DMS53 treated with DMSO at 0.1 percent for 48 hours (cell line): Measurements from ENCODE around the gene LRRC47.
"Not testable (repeated sequence)": the region's sequence is repeated elsewhere in the genome, so short reads cannot be mapped to it uniquely, and the experiment has no call there.

Source experiments
- DNase-seq: peaks from one replicate; lab custom pipeline; 2025; ENCODE audit not compliant: unreplicated experiment; lab: John Stamatoyannopoulos, UW

Gene LRRC47

DNA sequence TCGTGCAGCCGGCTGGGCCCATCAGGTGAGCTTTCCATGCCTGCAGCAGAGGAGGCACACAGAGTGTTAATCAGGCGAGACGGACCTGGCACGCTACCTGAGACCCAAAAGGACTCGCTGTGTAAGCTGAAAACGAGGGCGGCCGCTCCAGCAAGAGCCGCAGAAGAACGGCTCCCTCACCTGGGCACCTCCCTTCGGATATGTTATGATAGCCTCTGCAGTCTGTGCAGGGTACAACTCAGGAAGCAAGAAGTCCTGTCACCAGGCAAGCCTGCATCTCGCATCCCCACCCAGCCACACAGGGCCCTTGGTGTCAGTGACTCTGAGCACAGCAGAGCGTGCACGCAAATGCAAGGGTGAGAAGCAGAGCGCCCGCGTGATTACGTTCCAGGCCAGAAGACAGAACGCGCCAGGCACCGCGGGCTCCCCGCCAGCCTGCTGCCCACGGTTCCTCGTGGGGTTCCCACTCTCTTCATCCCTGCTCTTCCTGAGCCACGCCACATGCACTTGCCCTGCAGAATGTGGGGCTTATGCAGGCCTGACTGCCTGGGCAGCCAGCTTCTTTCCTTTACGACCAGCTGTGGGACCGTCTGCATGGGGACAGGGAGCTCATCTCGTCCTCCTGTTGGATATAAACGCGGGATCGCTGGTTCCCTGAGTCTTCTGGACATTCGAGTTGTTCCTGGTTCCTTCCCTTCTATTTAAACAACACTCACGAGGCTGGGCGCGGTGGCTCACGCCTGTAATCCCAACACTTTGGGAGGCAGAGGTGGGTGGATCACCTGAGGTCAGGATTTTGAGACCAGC, 20.2 kb upstream of the LRRC47 start:
- no peak for DNase-seq

DNA sequence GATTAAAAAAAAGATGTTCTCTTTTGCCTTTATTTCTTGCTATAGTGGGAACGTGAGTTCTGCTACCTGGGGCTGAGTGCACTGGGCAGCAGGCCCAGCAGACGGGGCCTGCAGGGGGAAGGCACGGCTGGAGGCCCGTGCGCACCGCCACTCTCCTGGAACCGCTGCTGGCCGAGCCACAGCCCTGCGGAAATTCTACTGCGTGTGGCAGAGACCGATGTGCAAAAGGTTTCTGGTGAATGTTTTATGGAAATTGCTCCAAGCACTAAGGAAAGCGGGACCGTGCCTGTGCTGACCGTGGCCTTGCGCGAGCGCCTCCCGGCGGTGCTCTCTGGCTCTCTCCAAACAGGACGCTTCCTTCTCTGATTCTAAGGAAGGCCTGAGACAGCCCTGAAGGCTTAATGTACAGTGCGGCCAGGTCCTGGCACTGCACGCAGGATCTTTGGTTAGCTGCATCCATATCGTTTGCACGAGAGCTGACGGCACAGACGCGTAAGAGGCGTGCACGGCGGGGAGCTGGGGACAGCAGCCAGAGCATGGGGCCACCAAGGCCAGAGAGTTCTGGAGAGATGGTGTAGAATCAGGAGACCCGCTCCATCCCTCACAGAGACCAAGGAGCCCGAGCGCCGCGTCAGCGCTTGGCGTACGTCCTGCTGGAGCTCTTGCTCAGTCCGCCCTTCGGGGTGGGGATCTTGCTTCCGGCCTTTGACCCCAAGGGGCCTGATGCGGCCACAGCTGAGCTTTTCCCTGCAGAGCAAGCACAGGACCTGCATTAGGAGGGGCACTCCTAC, 18.7 kb upstream of the LRRC47 start:
- DNase-seq = no peak

DNA sequence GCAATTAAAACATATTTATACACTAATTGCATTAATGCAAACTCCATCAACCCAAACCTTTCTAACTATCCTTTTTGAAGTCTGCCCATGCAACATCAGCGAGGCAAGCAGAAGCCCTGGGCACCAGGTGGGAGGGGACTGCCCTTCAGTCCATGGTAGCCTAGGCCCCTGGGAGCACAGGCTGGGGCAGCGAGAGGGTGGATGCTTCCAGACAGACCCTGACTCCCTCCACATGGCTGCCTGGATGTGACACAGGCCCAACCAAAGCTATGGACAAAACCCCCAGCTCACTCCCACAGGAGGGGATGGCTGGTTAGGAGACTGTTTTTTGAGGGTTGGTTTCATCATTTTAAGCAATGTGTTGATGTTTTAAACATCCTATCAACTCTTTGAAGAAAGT, 17.8 kb upstream of the LRRC47 start:
- no peak for DNase-seq

DNA sequence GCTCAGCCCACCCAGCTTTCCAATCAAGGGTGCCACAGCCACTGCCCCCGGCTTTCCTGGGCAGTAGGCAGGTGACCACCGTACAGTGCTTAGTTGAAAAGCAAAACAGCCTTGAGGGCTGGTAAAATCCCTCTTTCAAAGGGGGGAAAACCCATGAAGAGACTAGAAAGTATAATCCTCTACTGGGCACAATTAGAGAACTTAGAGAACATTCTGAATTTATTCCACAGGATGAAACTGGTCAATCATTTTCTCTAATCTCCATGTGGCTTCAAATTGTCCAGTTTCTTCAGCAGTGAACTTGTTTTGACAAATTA, 15.3 kb upstream of the LRRC47 start:
- no peak for DNase-seq

DNA sequence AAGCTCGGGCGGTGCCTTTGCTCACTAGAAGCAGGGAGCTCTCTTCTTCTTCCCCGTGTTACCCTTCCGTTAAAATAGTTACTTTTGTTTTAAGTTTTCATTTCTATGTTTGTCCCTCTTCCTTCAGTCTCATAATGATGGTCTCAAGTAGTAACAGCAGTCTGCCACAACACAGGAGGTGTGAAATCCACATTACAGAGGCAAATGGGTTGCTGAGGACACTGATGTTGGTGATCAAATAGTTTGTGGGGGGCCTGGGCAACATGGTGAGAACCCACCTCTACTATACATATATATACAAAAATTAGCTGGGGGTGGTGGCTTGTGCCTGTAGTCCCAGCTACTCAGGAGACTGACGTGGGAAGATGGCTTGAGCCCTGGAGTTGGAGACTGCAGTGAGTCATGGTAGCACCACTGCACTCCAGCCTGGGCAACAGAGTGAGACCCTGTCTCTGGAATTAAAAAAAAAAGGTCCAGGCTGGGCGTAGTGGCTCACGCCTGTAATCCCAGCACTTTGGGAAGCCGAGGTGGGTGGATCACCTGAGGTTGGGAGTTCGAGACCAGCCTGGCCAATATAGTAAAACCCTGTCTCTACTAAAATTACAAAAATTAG, 14.0 kb upstream of the LRRC47 start:
- not testable (repeated sequence) for DNase-seq

DNA sequence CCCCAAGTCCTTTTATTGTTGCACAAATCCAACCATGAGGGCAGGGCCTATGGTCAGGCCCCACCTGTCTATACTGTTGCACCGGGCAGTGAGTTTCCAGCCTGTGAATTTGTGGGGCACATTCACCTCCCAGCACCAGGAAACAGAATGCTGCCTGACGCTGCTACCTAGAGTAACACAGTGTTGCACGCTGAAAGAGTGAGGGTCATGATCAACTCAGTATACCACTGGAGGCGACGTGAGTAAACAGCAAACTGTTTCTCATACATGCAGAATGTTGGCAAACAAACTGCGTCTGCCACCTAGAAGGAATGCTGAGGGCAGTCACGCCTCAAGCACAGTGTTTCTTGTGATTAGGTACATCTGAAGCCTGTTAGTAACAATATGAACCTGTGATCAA, 13.4 kb upstream of the LRRC47 start:
- DNase-seq = no peak

DNA sequence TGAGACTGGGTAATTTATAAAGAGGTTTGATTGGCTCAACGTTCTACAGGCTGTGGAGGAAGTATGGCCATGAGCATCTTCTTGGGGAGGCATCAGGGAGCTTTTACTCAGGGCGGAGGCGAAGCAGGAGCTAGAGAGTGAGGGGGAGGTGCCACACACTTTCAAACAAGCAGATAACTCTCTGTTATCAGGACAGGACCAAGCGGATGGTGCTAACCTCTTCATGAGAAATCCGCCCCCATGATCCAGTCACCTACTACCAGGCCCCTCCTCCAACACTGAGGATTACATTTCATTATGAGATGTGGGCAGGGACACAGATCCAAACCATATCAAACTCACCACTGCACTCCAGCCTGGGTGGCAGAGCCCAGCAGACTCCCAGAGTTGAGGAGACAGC, 11.5 kb upstream of the LRRC47 start:
- no peak for DNase-seq

DNA sequence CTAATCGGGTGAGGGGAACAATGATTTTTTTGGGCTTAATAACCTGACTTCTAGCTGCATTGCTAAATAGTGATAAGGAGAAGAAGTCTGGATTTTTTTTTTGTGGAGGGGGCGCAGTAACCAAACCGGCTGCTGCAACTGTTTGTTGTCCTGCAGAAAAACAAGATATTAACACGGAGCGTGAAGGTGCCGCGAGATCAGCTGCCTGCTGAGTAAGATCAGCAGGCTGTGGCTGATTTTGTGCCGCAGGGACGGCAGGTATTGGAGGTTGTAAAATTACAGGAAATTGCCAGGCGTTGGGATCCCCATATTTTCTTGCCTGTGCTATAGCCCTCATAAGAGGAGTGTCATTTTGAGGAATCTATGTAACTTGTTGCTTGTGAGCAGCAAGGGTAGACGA, 8.7 kb upstream of the LRRC47 start:
- DNase-seq = no peak

DNA sequence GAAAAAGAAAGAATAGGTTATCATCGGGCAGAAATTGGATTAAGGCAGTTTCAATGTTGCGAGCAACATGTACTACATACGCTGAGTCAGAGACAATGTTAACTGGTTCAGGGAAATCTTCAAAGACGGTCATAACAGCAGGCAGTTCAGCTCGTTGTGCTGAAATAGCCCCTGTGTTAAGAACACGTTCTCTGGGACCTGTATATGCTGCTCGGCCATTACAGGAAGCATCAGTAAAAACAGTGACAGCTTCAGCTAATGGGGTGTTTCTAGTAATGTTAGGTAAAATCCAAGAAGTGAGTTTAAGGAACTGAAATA, 8.3 kb upstream of the LRRC47 start:
- not testable (repeated sequence) for DNase-seq

DNA sequence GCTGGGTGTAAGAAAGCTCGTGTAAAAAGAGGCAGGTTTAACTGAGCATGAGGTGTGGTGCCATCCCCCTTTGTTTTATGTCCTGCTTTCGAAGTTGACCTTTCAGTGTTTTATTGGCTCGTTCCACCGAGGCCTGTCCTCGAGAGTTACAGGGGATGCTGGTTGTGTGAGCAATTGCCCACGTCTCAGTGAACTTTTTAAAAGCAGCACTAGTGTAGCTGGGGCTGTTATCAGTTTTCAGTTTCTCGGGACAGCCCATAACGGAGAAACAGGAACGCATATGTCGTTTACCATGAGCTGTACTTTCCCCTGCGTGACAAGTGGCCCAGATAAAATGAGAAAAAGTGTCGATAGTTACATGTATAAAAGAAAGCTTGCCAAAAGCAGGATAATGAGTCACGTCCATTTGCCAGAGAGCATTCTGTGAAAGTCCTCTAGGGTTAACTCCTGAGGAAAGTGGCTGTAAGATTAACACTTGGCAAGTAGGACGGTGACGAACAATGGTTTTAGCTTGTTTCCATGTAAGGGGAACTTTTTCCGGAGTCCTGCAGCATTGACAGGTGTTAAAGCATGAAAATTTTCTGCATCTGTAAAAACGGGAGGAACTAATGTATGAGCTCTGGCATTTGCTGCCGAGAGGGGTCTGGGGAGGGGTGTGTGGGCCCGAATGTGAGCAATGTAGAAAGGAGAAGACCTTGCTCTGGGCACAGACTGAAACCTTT, 7.8 kb upstream of the LRRC47 start:
- DNase-seq = no peak

DNA sequence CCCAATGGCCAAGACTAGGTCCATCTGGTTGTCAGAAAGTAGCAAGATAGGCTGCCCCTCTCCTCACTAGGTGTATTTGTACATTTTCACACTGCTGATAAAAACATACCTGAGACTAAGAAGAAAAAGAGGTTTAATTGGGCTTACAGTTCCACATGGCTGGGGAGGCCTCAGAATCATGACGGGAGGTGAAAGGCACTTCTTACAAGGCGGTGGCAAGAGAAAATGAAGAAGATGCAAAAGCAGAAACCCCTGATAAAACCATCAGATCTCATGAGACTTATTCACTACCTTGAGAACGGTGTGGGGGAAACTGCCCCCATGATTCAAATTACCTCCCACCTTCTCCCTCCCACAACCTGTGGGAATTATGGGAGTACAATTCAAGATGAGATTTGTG, 4.5 kb upstream of the LRRC47 start:
- DNase-seq = not testable (repeated sequence)

DNA sequence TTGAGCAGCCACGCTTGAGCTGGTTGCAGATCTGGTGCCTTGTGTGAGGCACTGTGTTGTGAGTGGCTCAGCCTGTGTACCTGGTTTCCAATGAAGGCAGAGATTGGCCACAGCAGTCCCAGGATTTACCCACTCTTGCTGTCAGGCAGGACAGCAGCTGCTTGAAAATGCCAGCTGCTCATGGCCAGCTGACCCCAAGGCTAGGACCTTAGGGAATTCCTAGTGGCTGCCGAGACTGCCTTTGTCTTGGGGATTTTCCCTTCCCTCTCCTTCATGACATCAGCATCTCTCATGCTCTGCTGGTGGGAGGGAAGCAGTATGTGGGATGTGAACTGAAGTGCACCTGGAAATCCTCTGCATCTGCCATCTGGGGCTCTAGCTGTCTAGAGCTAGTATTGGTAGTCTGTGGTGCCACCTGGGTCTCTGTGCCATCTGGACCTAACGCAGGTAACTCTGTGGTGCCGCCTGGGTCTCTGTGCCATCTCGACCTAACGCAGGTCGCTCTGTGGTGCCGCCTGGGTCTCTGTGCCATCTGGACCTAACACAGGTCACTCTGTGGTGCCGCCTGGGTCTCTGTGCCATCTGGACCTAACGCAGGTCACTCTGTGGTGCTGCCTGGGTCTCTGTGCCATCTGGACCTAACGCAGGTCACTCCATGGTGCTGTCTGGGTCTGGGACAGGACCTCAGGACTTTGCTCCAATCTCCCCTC, 3.8 kb upstream of the LRRC47 start:
- DNase-seq = no peak

DNA sequence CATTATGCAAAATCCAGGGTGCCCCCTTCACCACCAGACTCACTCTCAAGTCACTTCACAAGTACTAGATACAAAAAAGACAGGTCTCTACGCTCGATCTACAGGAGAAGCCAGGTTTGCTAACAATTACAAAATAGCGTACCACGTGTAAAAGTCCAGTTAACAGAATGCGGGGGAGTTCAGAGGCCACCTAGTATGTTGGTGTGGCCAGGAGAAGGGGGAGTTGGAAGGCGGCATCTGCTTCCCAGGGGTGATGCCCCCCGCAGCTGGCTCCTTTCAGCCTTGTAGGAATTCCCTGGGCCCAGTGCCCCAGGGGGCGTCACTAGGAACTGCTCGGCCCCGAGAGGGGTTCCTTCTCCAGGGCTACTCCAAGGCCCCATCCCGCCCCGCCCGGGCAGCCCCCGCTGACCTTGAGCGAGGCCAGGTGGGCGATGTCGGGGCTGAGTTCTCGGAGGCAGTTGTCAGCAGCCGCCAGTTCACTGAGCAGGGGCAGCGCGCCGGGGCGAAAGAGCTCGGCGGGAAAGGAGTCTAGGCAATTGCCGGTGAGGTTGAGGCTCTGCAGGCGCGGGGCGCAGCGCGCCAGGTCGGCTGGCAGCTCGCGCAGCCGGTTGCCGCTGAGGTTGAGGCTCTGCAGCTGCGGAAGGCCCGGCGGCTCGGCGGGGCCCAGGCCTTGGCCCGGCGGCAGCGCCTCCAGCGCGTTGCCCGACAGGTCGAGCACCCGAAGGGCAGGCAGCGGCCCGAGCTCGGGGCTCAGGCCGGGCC, 664 bp downstream of the LRRC47 start:
- DNase-seq = no peak

DNA sequence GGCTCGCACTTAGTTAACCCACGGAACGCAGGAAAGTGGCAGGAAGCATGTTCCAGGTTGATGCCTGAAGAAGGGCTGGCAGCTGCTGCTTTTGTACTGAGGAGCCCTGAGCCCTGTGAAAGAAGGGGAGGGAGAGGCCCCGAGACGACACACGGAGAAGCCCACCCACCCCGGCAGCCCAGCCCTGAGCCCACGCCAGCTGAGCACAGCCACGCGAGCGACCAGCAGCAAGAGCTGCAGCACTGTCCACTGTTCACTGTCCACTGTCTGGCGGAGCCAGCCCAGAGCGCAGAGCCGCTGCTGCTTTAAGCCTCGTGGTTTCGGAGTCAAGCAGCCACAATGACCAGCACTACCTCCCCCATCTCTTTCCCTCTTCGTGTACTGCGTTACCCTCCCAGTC, 5.3 kb downstream of the LRRC47 start:
- DNase-seq = no peak

DNA sequence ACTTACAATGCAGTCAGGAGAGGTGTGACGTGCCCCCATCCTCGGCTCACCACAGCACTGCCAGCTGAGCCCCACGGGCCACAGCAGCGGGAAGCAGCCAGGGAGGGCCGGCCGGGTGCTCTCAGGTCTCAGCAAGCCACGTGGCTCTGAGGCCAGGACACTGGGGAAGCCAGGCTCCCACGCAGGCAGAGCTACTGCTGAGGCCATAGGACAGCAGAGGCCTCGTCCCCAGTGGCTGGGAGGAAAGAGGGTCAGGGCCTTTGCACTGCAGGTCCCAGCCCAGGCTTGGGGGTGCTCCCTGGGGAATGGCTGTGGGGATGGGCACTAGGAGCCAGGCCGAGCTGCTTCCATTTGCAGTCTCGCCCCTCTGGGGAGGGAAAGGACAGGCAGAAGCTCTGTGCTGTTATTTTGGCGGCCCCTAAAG, 5.8 kb downstream of the LRRC47 start:
- no peak for DNase-seq

DNA sequence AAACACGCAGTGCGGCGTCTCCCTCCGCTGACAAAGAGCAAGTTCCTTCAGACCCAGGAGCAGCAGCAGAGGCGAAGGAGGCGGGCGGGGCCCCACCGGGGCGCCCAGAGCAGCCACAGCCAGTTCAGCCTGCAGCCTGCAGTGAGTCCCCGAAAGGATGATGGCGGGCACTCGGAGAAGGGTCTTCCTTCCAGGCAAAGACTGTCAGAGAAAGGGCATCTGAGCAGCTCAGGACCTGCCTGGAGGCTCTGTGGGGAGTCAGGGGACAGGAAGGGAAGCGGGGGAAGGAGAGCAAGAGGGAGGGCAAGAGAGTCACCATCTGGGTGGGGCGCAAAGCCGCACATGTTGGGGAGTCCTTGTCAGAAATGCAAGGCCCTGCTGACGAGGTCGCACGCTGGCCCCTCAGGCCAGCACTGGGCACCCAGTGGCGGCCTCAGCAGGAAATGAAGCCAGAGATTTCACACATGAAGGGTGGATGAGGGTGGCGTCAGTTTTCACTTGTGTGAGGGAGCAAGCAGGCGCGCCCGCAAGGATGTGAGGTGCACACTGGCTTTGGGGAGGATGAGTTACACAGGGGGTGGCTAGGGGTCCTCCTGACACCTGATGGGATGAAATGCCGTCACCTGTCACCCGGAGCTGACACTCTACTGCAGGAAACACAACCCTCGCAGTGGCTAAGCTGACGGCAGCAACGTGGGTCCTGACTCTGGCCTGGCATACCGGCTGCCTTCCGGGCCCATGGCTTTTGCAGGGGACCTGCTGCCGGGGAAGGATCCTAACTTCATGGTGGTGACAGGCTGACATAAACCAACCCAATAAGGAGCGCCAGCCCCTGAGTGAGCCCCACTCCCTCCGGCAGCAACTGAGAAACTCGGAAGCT, 6.6 kb downstream of the LRRC47 start:
- no peak for DNase-seq

DNA sequence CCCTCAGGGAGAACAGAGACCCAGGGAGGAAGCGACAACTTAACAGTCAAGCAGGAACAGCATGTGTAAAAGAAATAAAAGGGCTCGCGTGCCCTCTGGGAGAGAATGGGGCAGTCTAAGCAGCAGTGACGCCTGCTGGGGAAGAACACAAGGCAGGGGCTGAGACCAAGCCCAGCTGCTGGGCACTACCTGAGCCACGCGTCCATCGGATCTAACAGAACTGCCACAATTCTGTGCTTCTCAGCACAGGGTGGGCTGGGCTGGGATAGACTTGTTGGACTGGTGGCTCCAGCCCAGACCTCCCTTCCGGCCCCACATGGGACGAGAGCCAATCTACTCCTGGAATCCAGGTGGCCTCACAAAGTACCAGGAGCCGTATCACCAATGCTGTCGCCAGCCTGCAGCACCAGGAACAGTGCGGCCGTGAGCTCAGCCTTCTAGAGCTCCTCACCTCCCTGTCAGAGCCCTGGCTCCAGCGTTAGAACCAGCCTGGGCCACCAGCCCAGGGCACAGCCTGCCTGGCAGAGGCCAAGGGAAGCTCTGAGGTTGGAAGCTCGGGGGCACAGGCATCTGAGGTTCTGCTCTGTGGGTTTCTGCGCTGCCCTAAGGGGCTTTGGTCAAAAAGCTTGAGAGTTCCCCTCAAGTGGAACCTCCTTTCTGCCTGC, 7.4 kb downstream of the LRRC47 start:
- DNase-seq = no peak

DNA sequence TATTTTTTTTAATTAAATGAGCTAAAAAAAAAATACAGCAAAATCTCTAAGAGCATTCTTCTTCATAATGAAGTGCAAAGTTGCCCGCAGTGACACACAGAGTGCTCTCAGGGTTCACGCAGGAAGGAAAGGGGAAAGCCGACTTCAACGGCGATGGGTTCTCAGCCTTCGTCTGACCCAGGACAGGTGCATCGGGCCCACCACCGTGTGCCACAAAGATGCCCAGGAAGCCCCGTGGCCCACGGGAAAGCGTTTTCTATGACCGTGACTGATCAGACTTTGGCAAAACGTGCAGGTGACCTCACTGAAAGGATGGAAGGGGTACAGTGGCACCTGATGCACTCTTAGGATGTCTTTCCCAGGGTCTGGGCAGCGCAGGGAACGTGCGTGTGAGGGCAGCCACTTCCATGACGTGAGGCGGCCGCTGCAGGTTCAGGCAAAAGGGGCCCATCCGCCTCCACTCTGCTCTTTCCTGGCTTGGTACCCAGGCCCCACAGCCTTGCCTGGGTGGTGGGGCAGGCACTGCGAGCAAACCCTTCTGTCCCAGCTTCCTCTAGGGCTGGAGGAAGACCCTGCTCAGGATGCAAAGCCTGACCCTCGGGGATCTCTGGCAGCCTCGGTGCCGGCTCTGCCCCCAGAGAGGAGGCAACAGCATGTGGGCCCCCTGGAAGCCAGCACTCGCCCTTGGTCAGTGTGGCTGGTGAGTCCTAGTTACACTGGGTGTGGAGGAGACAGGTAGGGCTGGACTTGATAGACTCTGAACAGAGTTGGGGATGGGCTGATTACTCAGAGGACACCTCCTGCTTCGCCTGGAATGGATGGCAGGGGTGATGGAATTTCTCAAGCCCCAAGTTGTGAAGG, 8.3 kb downstream of the LRRC47 start:
- no peak for DNase-seq
